K562 (cell line): ENCODE data around the gene MBD1. TPM values are rescaled to one million over a fixed set of nuclear protein-coding genes. Genes with fewer than 3 reads are reported as not detected.

Experiments
- ATAC-seq: fragments of 200-7000 bp; cut with Tn5 transposase; 3 replicates; pipeline ENCODE4 v1.9.1; 2020; ENCODE audit warnings: moderate library complexity
- BruUV-seq: library from RNA; stranded (reverse); fragments of 400-500 nt; replicated peaks from 2 replicates; lab custom pipeline; 2021; lab: Mats Ljungman, UMichigan
- CTCF ChIA-PET: fragments of 300-600 bp; formaldehyde crosslinking; extraction: SDS; loops from one replicate; lab custom pipeline; 2021; ENCODE audit warnings: low intra/inter-chr PET ratio; lab: Yijun Ruan, JAX
- POLR2A ChIA-PET: fragments of 300-600, 350-650 bp; sonication (Branson Sonifier 250); formaldehyde crosslinking; extraction: SDS; loops from one replicate; lab custom pipeline; 2021; ENCODE audit warnings: antibody characterized with exemption, inconsistent platforms; lab: Yijun Ruan, JAX
- DNase-seq, 4 experiments: peaks; one replicate each; pipeline versions ENCODE4 v3.0.0 to v3.0.0-alpha.2; 2011 to 2018; ENCODE audit warnings: low spot score in 3 of 4, mixed read lengths in 3 of 4; ENCODE audit errors: extremely low read depth in 1 of 4
- FAIRE-seq: peaks from 2 replicates; lab custom pipeline; 2011; peaks lifted over from hg19 to GRCh38; lab: Jason Lieb, UNC
- H2AFZ ChIP-seq: 2 replicates; pipeline ENCODE4 v1.6.0; 2011; ENCODE audit warnings: low read depth, low read length, control low read depth, inconsistent platforms
- H3K27ac ChIP-seq: fragments of 200-600 bp; 3 replicates; pipeline ENCODE4 v1.8.0; 2011; ENCODE audit warnings: low read depth, mild to moderate bottlenecking, control low read depth, inconsistent platforms, low read length, moderate library complexity, mixed read lengths; ENCODE audit errors: extremely low read depth
- H3K27me3 ChIP-seq, 2 experiments: fragments of 300-600 bp in 1 of 2; 2 replicates in 1 of 2; 3 replicates in 1 of 2; pipeline versions ENCODE4 v1.6.0 to v1.8.0; 2011; ENCODE audit warnings: inconsistent platforms in 2 of 2, low read length in 2 of 2, mild to moderate bottlenecking in 1 of 2, mixed read lengths in 1 of 2, moderate library complexity in 1 of 2; ENCODE audit not compliant: control insufficient read depth in 2 of 2, insufficient read depth in 2 of 2
- H3K36me3 ChIP-seq: fragments of 300-600 bp; 3 replicates; pipeline ENCODE4 v1.8.0; 2011; ENCODE audit warnings: mild to moderate bottlenecking, low read length, inconsistent platforms; ENCODE audit not compliant: control insufficient read depth, insufficient read depth
- H3K4me1 ChIP-seq, 2 experiments: fragments of 200-600 bp in 1 of 2; replicated peaks in 1 of 2; 2 replicates in 1 of 2; 3 replicates in 1 of 2; pipeline versions ENCODE4 v1.5.1 to v1.8.0; 2011; ENCODE audit warnings: inconsistent platforms in 2 of 2, low read length in 2 of 2, mild to moderate bottlenecking in 1 of 2, mixed read lengths in 1 of 2, moderate library complexity in 1 of 2; ENCODE audit not compliant: control insufficient read depth in 2 of 2, insufficient read depth in 2 of 2
- H3K4me2 ChIP-seq: 2 replicates; pipeline ENCODE4 v1.6.1; 2011; ENCODE audit warnings: low read length, control low read depth, inconsistent platforms, mixed read lengths; ENCODE audit not compliant: insufficient read depth
- H3K4me3 ChIP-seq: fragments of 200-600 bp; sonication (generic), shearing (Covaris generic); 2 replicates; pipeline ENCODE4 v1.5.1; 2016; ENCODE audit warnings: control low read depth, inconsistent platforms
- H3K79me2 ChIP-seq: fragments of 200-600 bp; 3 replicates; pipeline ENCODE4 v1.8.0; 2011; ENCODE audit warnings: low read length, inconsistent platforms; ENCODE audit not compliant: control insufficient read depth, insufficient read depth
- H3K9ac ChIP-seq, 2 experiments: 2 replicates each; pipeline versions ENCODE4 v1.6.0 to v1.6.1; 2011; ENCODE audit warnings: low read depth in 2 of 2, low read length in 2 of 2, control low read depth in 1 of 2, inconsistent platforms in 1 of 2, mild to moderate bottlenecking in 1 of 2, mixed read lengths in 1 of 2; ENCODE audit not compliant: insufficient read depth in 1 of 2
- H3K9me1 ChIP-seq: one replicate; pipeline ENCODE4 v1.6.0; 2011; ENCODE audit warnings: inconsistent platforms, mild to moderate bottlenecking, low read length, moderate library complexity; ENCODE audit not compliant: control insufficient read depth, insufficient read depth
- H3K9me3 ChIP-seq: replicated peaks from 2 replicates; pipeline ENCODE4 v1.5.1; 2011; ENCODE audit warnings: low read depth, low read length, inconsistent platforms; ENCODE audit not compliant: control insufficient read depth, insufficient read depth
- H4K20me1 ChIP-seq: replicated peaks from 2 replicates; pipeline ENCODE4 v1.6.1; 2011; ENCODE audit warnings: low read length, inconsistent platforms, mixed read lengths; ENCODE audit not compliant: control insufficient read depth, insufficient read depth
- FOXM1 ChIP-seq, 2 experiments: fragments of 450-650 bp in 1 of 2; sonication (generic) in 1 of 2; formaldehyde crosslinking in 1 of 2; IDR thresholded peaks; 2 replicates each; pipeline versions ENCODE4 v1.6.1 to v1.9.0; 2017 to 2022; ENCODE audit warnings: low read depth in 2 of 2, mild to moderate bottlenecking in 2 of 2, missing genetic modification reagents in 1 of 2, moderate library complexity in 1 of 2
- MECOM ChIP-seq: fragments of 250-450 bp; sonication (Bioruptor Pico); IDR thresholded peaks from 2 replicates; pipeline ENCODE4 v1.8.0; 2022; ENCODE audit warnings: inconsistent platforms
- POLR2G ChIP-seq: fragments of 200-400 bp; formaldehyde crosslinking; IDR thresholded peaks from 2 replicates; pipeline ENCODE4 v1.6.1; 2017; ENCODE audit warnings: low read depth, mild to moderate bottlenecking, antibody characterized with exemption, low read length, moderate library complexity
- RBFOX2 ChIP-seq: fragments of 200-400 bp; formaldehyde crosslinking; IDR thresholded peaks from 2 replicates; pipeline ENCODE4 v1.6.1; 2017; ENCODE audit warnings: low read depth, mild to moderate bottlenecking, low read length, moderate library complexity
- USF2 ChIP-seq: sonication (generic); formaldehyde crosslinking; IDR thresholded peaks from 2 replicates; pipeline ENCODE4 v1.5.0; 2020; ENCODE audit warnings: missing genetic modification reagents
- WGBS: fragments of 100-300 bp; shearing (Covaris generic); methylation state at CpG from one replicate; pipeline ENCODE4 v1.1.6; 2016; ENCODE audit warnings: low coverage, mixed read lengths; ENCODE audit not compliant: insufficient coverage; ENCODE audit errors: missing lambda C conversion rate; 5-methylcytosine and 5-hydroxymethylcytosine counted together
- in situ Hi-C: fragments of 300-500 bp; cut with MboI; formaldehyde crosslinking; loops from 4 replicates; pipeline ENCODE4 v1.15.0; 2018; ENCODE audit warnings: inconsistent platforms, mixed read lengths
- intact Hi-C: fragments of 100-400 bp; cut with micrococcal nuclease; formaldehyde crosslinking; loops from 2 replicates; pipeline ENCODE4 v1.14.2; 2022
- polyA plus RNA-seq, 8 experiments: library from polyadenylated mRNA; depleted of rRNA in 4 of 8; stranded (reverse) in 5 of 8; unstranded in 3 of 8; fragments of >200 nt; fragmentation: Nextera tagmentation in 2 of 8; fragmentation: Illumina TruSeq in 1 of 8; extraction: Ambion mirVana in 2 of 8; extraction: Trizol in 1 of 8; gene quantifications; 2 replicates each; pipeline versions ENCODE4 v1.2.1 to v1.2.3, GENCODE V29; 2011 to 2014; ENCODE audit warnings: inconsistent platforms in 1 of 8, missing spikeins in 1 of 8
- total RNA-seq, 7 experiments: library from RNA; depleted of rRNA in 6 of 7; stranded (reverse); fragments of >200 nt in 6 of 7; fragmentation: Illumina TruSeq in 2 of 7; extraction: Trizol in 2 of 7; gene quantifications; 2 replicates each; pipeline versions ENCODE4 v1.2.1 to v1.2.3, GENCODE V29; 2011 to 2021; ENCODE audit warnings: low replicate concordance in 1 of 7

MBD1 gene
- total and polyA plus RNA-seq, 9 of the 15 experiments (the other 6 are each of a cell fraction or from before 2014, with no cell fraction given) = 3.0 to 59.7 (median 31.7) TPM

GRCh38 chr18:50279752-50280151 is 1.6 kb downstream of the MBD1 start:
- H3K27ac ChIP-seq = no peak overlapping the region
- peaks cover 80% of the 10 kb centered on the region; the same call in 2 of the 3 replicates for H3K36me3 ChIP-seq
- peaks cover 33% of the 10 kb centered on the region for H3K79me2 ChIP-seq
- ChIA-PET POLR2A (interaction anchor here (0.5 kb wide), 1 partner anchor 121 kb away, joined by 3 read pairs; no protein-coding TSS in a partner anchor), CTCF (no interaction called here)
- BruUV-seq = no TSS peak
- H2AFZ ChIP-seq = no peak overlapping the region
- H3K27me3 ChIP-seq = no peaks in the 10 kb centered on the region
- H3K4me1 ChIP-seq = peaks cover 4 to 25% of the 10 kb centered on the region in 2 experiments; a peak in 3 of 5 replicates
- intact Hi-C loops (no loop called here), in situ Hi-C loops (no loop called here)
- H3K4me2 ChIP-seq = peak overlapping the region; percentile 95
- 95% methylated on average over 6 of the region's 7 CpGs for WGBS
- H3K9me1 ChIP-seq = no peaks in the 10 kb centered on the region
- no peak for ATAC-seq
- no peak for DNase-seq
- peaks cover 2% of the 10 kb centered on the region; the same call in 1 of the 2 replicates for H4K20me1 ChIP-seq
- TF ChIP-seq RBFOX2 (peak; percentile 50), MECOM (CRISPR knock-in tag) (no peak), POLR2G (0 out of 2 replicates have a peak, but pooled peaks have one; percentile 44)
- peak overlapping the region; percentile 74 for H3K4me3 ChIP-seq
- H3K9me3 ChIP-seq = no peaks in the 10 kb centered on the region
- no peak for FAIRE-seq
- H3K9ac ChIP-seq = peak overlapping the region; percentile 97 to 99; a peak in 3 of 4 replicates

GRCh38 chr18:50277942-50278341 is 3.4 kb downstream of the MBD1 start:
- Histone ChIP-seq H3K27me3 (no peaks in the 10 kb centered on the region), H3K4me2 (no peak overlapping the region), H3K9ac (no peak overlapping the region), H3K36me3 (peaks cover 80% of the 10 kb centered on the region; the same call in 2 of the 3 replicates), H3K27ac (no peak overlapping the region), H3K4me3 (no peak overlapping the region), H3K79me2 (peaks cover 33% of the 10 kb centered on the region), H3K9me3 (no peaks in the 10 kb centered on the region), H2AFZ (no peak overlapping the region), H3K4me1 (peaks cover 4 to 25% of the 10 kb centered on the region in 2 experiments; a peak in 3 of 5 replicates), H3K9me1 (no peaks in the 10 kb centered on the region), H4K20me1 (peaks cover 2% of the 10 kb centered on the region; the same call in 1 of the 2 replicates)
- WGBS = 89% methylated on average over 6 of the region's 6 CpGs
- FAIRE-seq = no peak
- DNase-seq = no peak
- ChIA-PET POLR2A (no interaction called here), CTCF (no interaction called here)
- no TSS peak for BruUV-seq
- intact Hi-C loops (no loop called here), in situ Hi-C loops (no loop called here)
- TF ChIP-seq FOXM1 (IDR thresholded peaks at IDR 0.05; ENCODE audit: low read depth) = no peak
- no peak for TF ChIP-seq FOXM1 (CRISPR knock-in tag; IDR thresholded peaks at IDR 0.05; ENCODE audit: low read depth)
- TF ChIP-seq USF2 (CRISPR knock-in tag) = no peak
- ATAC-seq = no peak
